Osteoblast (primary cell): ENCODE results near the gene FARS2. TPM values are rescaled to one million over a fixed set of nuclear protein-coding genes. Genes with fewer than 3 reads are reported as not detected.

Experiments used
- DNase-seq: peaks from one replicate; pipeline ENCODE4 v3.0.0; 2011; ENCODE audit warnings: low spot score, mixed read lengths; ENCODE audit not compliant: insufficient read length; ENCODE audit errors: missing footprints
- H2AFZ ChIP-seq: 2 replicates; pipeline ENCODE4 v1.6.0; 2011; ENCODE audit warnings: mild to moderate bottlenecking, low read length
- H3K27ac ChIP-seq: 2 replicates; pipeline ENCODE4 v1.5.1; 2011; ENCODE audit warnings: mild to moderate bottlenecking, low read depth, low read length, moderate library complexity
- H3K27me3 ChIP-seq: 2 replicates; pipeline ENCODE4 v1.6.0; 2012; ENCODE audit warnings: mild to moderate bottlenecking, control low read depth, inconsistent platforms, low read length, moderate library complexity; ENCODE audit not compliant: insufficient read depth
- H3K36me3 ChIP-seq: 2 replicates; pipeline ENCODE4 v1.5.1; 2011; ENCODE audit warnings: mild to moderate bottlenecking, low read length, control low read depth, moderate library complexity; ENCODE audit not compliant: insufficient read depth
- H3K4me1 ChIP-seq: 2 replicates; pipeline ENCODE4 v1.5.1; 2011; ENCODE audit warnings: mild to moderate bottlenecking, low read length, control low read depth, moderate library complexity; ENCODE audit not compliant: insufficient read depth
- H3K4me2 ChIP-seq: 2 replicates; pipeline ENCODE4 v1.6.0; 2011; ENCODE audit warnings: mild to moderate bottlenecking, low read length; ENCODE audit not compliant: insufficient read depth
- H3K4me3 ChIP-seq: fragments of 200-600 bp; sonication (generic); 3 replicates; pipeline ENCODE4 v1.5.1; 2012; ENCODE audit warnings: mild to moderate bottlenecking, low read length, inconsistent platforms; ENCODE audit not compliant: insufficient read depth
- H3K79me2 ChIP-seq: 2 replicates; pipeline ENCODE4 v1.6.0; 2012; ENCODE audit warnings: mild to moderate bottlenecking, low read length, control low read depth, inconsistent platforms; ENCODE audit not compliant: insufficient read depth
- H3K9me3 ChIP-seq: 2 replicates; pipeline ENCODE4 v1.5.1; 2011; ENCODE audit warnings: low read depth, low read length, control low read depth
- H4K20me1 ChIP-seq: 2 replicates; pipeline ENCODE4 v1.6.0; 2012; ENCODE audit warnings: mild to moderate bottlenecking, low read length, control low read depth; ENCODE audit not compliant: insufficient read depth
- CTCF ChIP-seq: IDR thresholded peaks from 2 replicates; pipeline ENCODE4 v1.5.1; 2011; ENCODE audit warnings: mild to moderate bottlenecking, low read depth, low read length, moderate library complexity; ENCODE audit errors: extremely low read depth
- total RNA-seq: library from RNA; depleted of rRNA; stranded (reverse); fragments of >200 nt; gene quantifications from 2 replicates; pipeline ENCODE4 v1.2.3, GENCODE V29; 2012

Gene FARS2
- total RNA-seq, 1 donor, result 29.7 TPM

DNA sequence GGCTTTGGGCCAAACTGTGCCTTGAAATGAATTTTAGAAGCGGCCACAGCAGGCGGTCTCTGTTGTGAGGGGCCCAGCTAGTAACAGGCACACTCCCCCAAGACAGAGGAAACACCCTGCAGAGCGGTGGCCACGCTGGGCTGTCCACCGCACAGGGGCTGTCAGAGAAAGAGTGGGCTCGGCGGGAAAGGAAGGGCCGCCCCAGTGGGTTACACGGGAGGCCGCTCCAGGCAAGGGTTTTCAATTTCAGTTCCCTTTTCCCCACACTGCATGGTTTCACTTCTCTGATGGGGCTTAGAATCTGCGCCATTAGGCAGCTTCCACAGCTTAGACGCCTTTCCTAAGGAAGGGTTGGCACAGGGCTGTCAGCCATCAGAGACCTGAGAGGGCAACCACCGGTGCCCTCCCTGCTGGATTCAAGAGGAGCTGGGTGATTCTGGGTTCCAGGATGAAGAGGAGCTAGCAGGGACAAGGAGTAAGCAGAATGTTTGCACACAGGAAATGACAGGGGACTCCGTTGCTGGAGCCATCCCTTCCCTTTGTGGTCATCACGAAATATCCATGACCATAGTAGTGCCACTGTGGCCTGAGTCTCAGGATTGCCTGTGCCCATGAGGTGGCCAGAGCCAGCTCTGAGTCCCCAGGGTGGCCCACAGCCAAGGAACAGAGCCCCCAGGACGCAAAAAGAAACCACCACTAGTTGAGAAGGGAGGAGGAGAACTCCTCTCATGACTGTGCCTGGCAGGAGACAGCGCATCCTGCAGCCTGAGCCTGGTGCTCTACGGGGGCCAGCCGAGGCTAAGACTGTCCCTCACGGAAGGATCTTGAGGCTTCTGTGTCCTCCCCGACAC lies 462.8 kb downstream of the FARS2 start:
- H3K27me3 ChIP-seq, result no peaks in the 10 kb centered on the region
- no peak overlapping the region for H3K27ac ChIP-seq
- peak overlapping the region; percentile 51 for H3K4me3 ChIP-seq
- no peaks in the 10 kb centered on the region for H3K9me3 ChIP-seq
- no peak for DNase-seq
- no peaks in the 10 kb centered on the region for H3K4me1 ChIP-seq
- peak overlapping the region; percentile 69 for H3K4me2 ChIP-seq
- H3K79me2 ChIP-seq, result no peaks in the 10 kb centered on the region
- H4K20me1 ChIP-seq, result no peaks in the 10 kb centered on the region
- H3K36me3 ChIP-seq, result no peaks in the 10 kb centered on the region
- no peak for TF ChIP-seq CTCF
- peak overlapping the region; percentile 77 for H2AFZ ChIP-seq

DNA sequence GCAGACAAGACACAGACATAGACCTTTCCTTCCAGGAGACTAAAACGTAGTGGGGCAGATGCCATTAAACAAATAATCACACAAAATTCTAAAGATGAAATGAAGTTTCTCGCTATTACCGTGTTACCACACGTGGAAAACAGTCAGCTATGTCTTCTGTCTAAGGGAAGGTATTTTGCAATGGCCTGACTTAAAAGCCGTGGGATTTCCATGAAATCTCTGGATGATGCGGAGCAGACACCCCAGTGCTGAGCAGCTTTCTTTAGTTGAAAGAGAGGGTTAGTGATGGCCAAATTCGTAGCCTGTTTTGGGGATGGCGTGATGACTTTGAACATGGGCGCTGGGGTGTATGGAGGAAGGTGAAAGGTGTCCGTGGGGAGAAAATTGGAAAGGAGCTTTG lies 463.6 kb downstream of the FARS2 start:
- Histone ChIP-seq H3K4me1 (peaks cover under 1% of the 10 kb centered on the region), H3K27ac (no peak overlapping the region), H3K9me3 (no peaks in the 10 kb centered on the region), H2AFZ (no peak overlapping the region), H3K27me3 (no peaks in the 10 kb centered on the region), H3K36me3 (no peaks in the 10 kb centered on the region), H3K79me2 (no peaks in the 10 kb centered on the region), H3K4me3 (no peak overlapping the region), H3K4me2 (no peak overlapping the region), H4K20me1 (no peaks in the 10 kb centered on the region)
- no peak for TF ChIP-seq CTCF
- DNase-seq, result no peak

GRCh38 chr6:5726976-5727718 lies 465.8 kb downstream of the FARS2 start:
- Histone ChIP-seq H4K20me1 (no peaks in the 10 kb centered on the region), H3K4me3 (no peak overlapping the region), H3K9me3 (no peaks in the 10 kb centered on the region), H3K36me3 (no peaks in the 10 kb centered on the region), H2AFZ (no peak overlapping the region), H3K4me2 (no peak overlapping the region), H3K27me3 (no peaks in the 10 kb centered on the region), H3K79me2 (no peaks in the 10 kb centered on the region), H3K27ac (no peak overlapping the region), H3K4me1 (peaks cover 3% of the 10 kb centered on the region)
- DNase-seq, result peak; percentile 87
- no peak for TF ChIP-seq CTCF
